ENCODE results near the gene HS1BP3. TPM values are rescaled to one million over a fixed set of nuclear protein-coding genes. Genes with fewer than 3 reads are reported as not detected.

The HS1BP3 gene
- total RNA-seq, 2 experiments from 2014 or later = 14.1 to 14.4 TPM

DNA sequence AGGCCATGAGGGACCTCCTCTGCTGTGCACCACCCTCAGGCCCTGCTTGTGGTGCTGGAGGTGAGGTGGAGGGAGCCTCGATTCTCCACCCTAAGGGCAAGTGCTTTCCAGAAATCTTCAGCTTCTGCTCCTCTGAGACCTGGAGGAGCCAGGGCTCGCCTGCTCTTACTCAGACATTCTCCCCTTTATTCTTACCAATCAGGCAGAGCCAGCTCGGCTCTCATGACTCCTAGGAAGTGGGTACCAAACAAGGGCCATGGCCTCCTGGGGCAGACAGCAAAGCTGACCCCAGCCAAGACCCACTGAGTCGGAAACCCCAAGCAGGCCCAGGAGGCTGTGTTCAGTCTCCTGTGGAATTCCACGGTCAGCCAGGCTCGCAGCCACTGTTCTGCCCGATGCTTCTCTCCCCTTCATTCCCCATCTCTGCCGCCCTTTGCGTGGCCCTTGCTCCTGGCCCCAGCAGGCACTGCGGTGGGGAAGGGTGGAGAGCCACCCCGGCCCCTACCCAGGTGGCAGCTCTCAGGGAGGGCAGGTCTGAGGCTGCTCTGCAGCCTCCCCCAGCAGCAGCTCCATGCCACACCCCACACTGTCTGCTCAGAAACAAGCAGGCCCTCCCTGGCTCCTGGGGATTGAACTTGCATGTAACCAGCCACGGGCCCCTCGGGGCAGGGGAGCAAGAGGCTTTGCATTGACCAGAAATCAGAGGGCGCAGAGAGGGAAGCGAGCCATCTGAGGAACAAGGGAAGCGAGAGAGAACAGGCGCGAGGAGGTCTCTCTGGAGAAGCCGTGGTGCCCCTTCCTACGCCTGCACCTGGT, 24.0 kb downstream of the HS1BP3 start:
- H3K4me1 Mint-ChIP-seq = no peaks in the 10 kb centered on the region
- no peaks in the 10 kb centered on the region for H3K36me3 Mint-ChIP-seq (ENCODE audit: low read depth)
- POLR2A ChIA-PET = no interaction called here
- CTCF ChIA-PET = interaction anchor here (0.8 to 1.5 kb wide), 3 partner anchors 9 to 24 kb away, joined by 4 read pairs; partner anchors contain the start of gene HS1BP3
- no peaks in the 10 kb centered on the region for H3K27me3 Mint-ChIP-seq
- H3K4me3 Mint-ChIP-seq = no peak overlapping the region
- no peak overlapping the region for H3K27ac Mint-ChIP-seq
- H3K9me3 Mint-ChIP-seq = no peaks in the 10 kb centered on the region
- DNase-seq = no peak

GRCh38 chr2:20626392-20626697, 24.6 kb downstream of the HS1BP3 start:
- no peak for DNase-seq
- ChIA-PET POLR2A (no interaction called here), CTCF (interaction anchor here (0.8 to 1.5 kb wide), 3 partner anchors 8 to 24 kb away, joined by 4 read pairs; partner anchors contain the start of gene HS1BP3)
- Mint-ChIP-seq H3K27me3 (no peaks in the 10 kb centered on the region), H3K4me3 (no peak overlapping the region), H3K27ac (no peak overlapping the region), H3K36me3 (ENCODE audit: low read depth) (no peaks in the 10 kb centered on the region), H3K9me3 (no peaks in the 10 kb centered on the region), H3K4me1 (no peaks in the 10 kb centered on the region)

DNA sequence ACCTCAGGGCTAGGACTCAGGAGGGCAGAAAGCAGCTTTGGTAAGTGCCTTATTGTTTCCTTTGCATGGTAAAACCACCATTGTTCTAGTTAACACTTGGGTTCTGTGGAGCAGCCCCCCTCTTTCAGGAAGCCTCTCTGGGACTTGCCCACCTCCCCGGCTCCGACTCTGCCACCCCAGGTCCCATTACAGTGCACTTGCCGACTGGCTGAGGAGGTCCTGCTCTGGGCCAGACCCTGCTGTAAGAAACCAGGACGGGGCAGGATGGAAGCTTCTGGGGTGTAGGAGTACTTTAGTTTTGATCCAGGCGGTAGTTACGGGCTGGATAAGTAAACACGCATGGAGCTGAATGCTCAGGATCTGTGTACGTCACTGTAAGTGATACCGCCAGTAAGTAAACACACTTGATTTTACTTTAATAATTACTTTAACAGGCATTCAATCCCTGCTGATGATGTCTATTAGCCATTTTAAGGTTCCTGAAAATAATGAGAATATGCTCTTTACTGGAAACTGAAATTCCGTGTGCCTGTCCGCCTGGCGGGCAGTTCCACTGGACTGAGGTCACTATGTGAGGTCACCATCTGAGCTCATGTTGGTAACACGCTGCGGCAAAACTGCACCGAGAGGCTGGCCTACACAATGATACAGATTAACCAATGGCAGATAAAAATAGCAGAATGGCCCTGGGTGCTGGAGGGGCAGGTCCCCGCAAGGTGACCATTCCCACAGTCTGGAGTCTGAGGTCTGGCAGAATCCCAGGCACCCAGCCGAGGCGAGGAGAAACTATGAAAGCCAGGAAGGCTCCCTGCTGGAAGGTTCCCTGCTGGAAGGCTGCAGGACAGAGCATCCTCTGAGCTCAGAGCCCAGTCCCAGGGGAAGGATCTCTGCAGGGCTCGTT, 25.2 kb downstream of the HS1BP3 start:
- Mint-ChIP-seq H3K27ac (no peak overlapping the region), H3K27me3 (no peaks in the 10 kb centered on the region), H3K9me3 (no peaks in the 10 kb centered on the region), H3K4me1 (no peaks in the 10 kb centered on the region), H3K4me3 (no peak overlapping the region), H3K36me3 (ENCODE audit: low read depth) (no peaks in the 10 kb centered on the region)
- ChIA-PET CTCF (interaction anchor here (1.5 kb wide), 2 partner anchors 8 to 25 kb away, joined by 4 read pairs; partner anchors contain the start of gene HS1BP3), POLR2A (no interaction called here)
- DNase-seq = no peak

DNA sequence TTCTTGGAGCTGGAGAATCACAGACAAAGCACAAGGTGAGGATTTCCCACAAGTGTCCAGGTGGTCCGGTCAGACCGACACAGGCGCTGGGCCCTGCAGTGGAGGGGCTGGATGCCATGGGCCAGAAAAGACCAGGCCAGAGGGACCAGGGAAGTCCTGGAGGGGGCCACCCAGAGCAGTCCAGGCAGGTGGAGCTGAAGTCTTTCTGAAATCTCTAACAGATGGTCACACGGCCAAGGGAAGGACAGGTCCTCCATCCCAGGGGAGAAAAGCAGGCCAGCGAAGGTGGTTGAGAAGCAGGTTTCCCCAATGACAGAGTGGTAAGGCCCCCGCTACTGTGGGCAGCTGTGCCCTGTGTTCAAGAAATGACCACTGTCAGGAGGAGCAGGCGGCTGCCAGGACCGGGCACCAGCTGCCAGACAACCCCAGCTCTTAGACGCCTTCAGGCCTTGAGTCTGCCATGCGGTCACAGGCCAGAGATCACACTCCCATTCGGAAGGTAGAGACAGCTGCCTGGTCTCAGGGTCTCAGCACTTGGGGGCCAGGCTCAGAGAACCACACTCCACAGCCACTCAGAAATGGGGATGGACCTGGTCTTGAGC, 25.9 kb downstream of the HS1BP3 start:
- ChIA-PET POLR2A (no interaction called here), CTCF (interaction anchor here (1.5 kb wide), 1 partner anchor 25 kb away, joined by 4 read pairs; the partner anchor contains the start of gene HS1BP3)
- H3K27me3 Mint-ChIP-seq = no peaks in the 10 kb centered on the region
- no peak overlapping the region for H3K4me3 Mint-ChIP-seq
- no peaks in the 10 kb centered on the region for H3K36me3 Mint-ChIP-seq (ENCODE audit: low read depth)
- H3K4me1 Mint-ChIP-seq = no peaks in the 10 kb centered on the region
- no peaks in the 10 kb centered on the region for H3K9me3 Mint-ChIP-seq
- no peak overlapping the region for H3K27ac Mint-ChIP-seq
- no peak for DNase-seq

- ChIA-PET CTCF (no interaction called here), POLR2A (no interaction called here)
- Mint-ChIP-seq H3K27me3 (no peaks in the 10 kb centered on the region), H3K27ac (no peak overlapping the region), H3K36me3 (ENCODE audit: low read depth) (no peaks in the 10 kb centered on the region), H3K9me3 (no peaks in the 10 kb centered on the region), H3K4me1 (no peaks in the 10 kb centered on the region), H3K4me3 (no peak overlapping the region)
- no peak for DNase-seq
Observed at GRCh38 chr2:20624156-20624883, 26.6 kb downstream of the HS1BP3 start.

- Mint-ChIP-seq H3K27ac (no peak overlapping the region), H3K36me3 (ENCODE audit: low read depth) (no peaks in the 10 kb centered on the region), H3K4me3 (no peak overlapping the region), H3K4me1 (no peaks in the 10 kb centered on the region), H3K9me3 (no peaks in the 10 kb centered on the region), H3K27me3 (no peaks in the 10 kb centered on the region)
- ChIA-PET CTCF (no interaction called here), POLR2A (no interaction called here)
- DNase-seq = no peak
Observed at GRCh38 chr2:20623741-20624155, 27.1 kb downstream of the HS1BP3 start.

GRCh38 chr2:20623241-20623640, 27.7 kb downstream of the HS1BP3 start:
- DNase-seq = no peak
- ChIA-PET CTCF (no interaction called here), POLR2A (no interaction called here)
- Mint-ChIP-seq H3K4me1 (no peaks in the 10 kb centered on the region), H3K36me3 (ENCODE audit: low read depth) (no peaks in the 10 kb centered on the region), H3K27me3 (no peaks in the 10 kb centered on the region), H3K27ac (no peak overlapping the region), H3K9me3 (no peaks in the 10 kb centered on the region), H3K4me3 (no peak overlapping the region)

GRCh38 chr2:20622731-20623130, 28.2 kb downstream of the HS1BP3 start:
- no peak for DNase-seq
- Mint-ChIP-seq H3K4me3 (no peak overlapping the region), H3K4me1 (no peaks in the 10 kb centered on the region), H3K27me3 (no peaks in the 10 kb centered on the region), H3K9me3 (no peaks in the 10 kb centered on the region), H3K36me3 (ENCODE audit: low read depth) (no peaks in the 10 kb centered on the region), H3K27ac (no peak overlapping the region)
- ChIA-PET POLR2A (no interaction called here), CTCF (no interaction called here)

DNA sequence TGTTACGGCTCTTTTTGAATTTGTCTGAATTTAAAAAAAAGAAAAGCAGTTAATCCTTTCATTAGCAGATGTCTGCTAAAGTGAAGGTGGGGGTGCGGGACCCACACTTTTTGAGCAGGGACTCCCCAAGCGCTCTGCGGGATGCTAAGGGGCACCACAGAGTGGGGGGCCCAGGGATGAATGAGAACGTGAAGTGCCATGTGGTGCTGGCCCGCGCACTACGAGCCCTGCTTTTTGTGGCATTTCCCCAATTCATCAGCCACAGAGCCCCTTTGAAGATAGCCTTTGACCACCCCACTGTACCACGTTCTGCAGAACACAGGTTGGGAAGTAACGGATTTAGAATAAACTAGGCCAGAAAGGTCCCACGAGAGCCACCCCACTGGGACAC, 28.6 kb downstream of the HS1BP3 start:
- CTCF ChIA-PET = interaction anchor here (1.0 kb wide), 1 partner anchor 12 kb away, joined by 3 read pairs; no protein-coding TSS in a partner anchor

GRCh38 chr2:20621366-20622295, 29.3 kb downstream of the HS1BP3 start:
- Mint-ChIP-seq H3K36me3 (ENCODE audit: low read depth) (no peaks in the 10 kb centered on the region), H3K4me3 (no peak overlapping the region), H3K9me3 (no peaks in the 10 kb centered on the region), H3K4me1 (no peaks in the 10 kb centered on the region), H3K27me3 (no peaks in the 10 kb centered on the region), H3K27ac (no peak overlapping the region)
- no peak for DNase-seq
- CTCF ChIA-PET = interaction anchor here (0.8 to 1.0 kb wide), 2 partner anchors 8 to 13 kb away, joined by 3 read pairs; no protein-coding TSS in a partner anchor
- POLR2A ChIA-PET = no interaction called here

More for the DNA sequence above, 28.6 kb downstream of the HS1BP3 start:
- Mint-ChIP-seq H3K4me1 (no peaks in the 10 kb centered on the region), H3K9me3 (no peaks in the 10 kb centered on the region), H3K4me3 (no peak overlapping the region), H3K27me3 (no peaks in the 10 kb centered on the region), H3K27ac (no peak overlapping the region), H3K36me3 (ENCODE audit: low read depth) (no peaks in the 10 kb centered on the region)
- POLR2A ChIA-PET = no interaction called here
- no peak for DNase-seq

- no peaks in the 10 kb centered on the region for H3K36me3 Mint-ChIP-seq (ENCODE audit: low read depth)
- no peak overlapping the region for H3K27ac Mint-ChIP-seq
- POLR2A ChIA-PET = interaction anchor here (0.6 kb wide), 1 partner anchor 276 kb away, joined by 6 read pairs; no protein-coding TSS in a partner anchor
- H3K4me3 Mint-ChIP-seq = no peak overlapping the region
- H3K27me3 Mint-ChIP-seq = no peaks in the 10 kb centered on the region
- CTCF ChIA-PET = interaction anchor here (0.8 kb wide), 1 partner anchor 9 kb away, joined by 3 read pairs; no protein-coding TSS in a partner anchor
- no peaks in the 10 kb centered on the region for H3K9me3 Mint-ChIP-seq
- DNase-seq = no peak
- H3K4me1 Mint-ChIP-seq = no peaks in the 10 kb centered on the region
Observed at GRCh38 chr2:20620696-20621365, 30.1 kb downstream of the HS1BP3 start.

All from activated CD4-positive, alpha-beta T cell treated with anti-CD3 and anti-CD28 coated beads, Interleukin-2, amount 10 ng/mL, durations not matched to agents 7 days and 5 days (primary cell).